HCT116 (cell line): ENCODE data around the gene DHDDS.

ENCODE experiments used
- EZH2 ChIP-seq: fragments of 200-600 bp; sonication (generic); IDR thresholded peaks from 2 replicates; pipeline ENCODE4 v1.6.1; 2017; ENCODE audit warnings: antibody characterized with exemption, mixed run types
- MAX ChIP-seq: IDR thresholded peaks from 2 replicates; pipeline ENCODE4 v1.6.1; 2012
- POLR2A ChIP-seq: IDR thresholded peaks from 2 replicates; pipeline ENCODE4 v1.7.0; 2011; ENCODE audit warnings: borderline replicate concordance; ENCODE audit not compliant: insufficient read depth, insufficient read length; ENCODE audit errors: extremely low read depth
- POLR2AphosphoS5 ChIP-seq: IDR thresholded peaks from 2 replicates; pipeline ENCODE4 v1.6.1; 2011; ENCODE audit warnings: mild to moderate bottlenecking, low read depth, low read length, moderate library complexity
- RAD21 ChIP-seq: IDR thresholded peaks from 2 replicates; pipeline ENCODE4 v1.6.1; 2012; ENCODE audit warnings: low read depth, mild to moderate bottlenecking
- SP1 ChIP-seq: IDR thresholded peaks from 2 replicates; pipeline ENCODE4 v1.6.1; 2012; ENCODE audit warnings: low read depth
- TCF7L2 ChIP-seq: IDR thresholded peaks from 2 replicates; pipeline ENCODE4 v1.7.0; 2011; ENCODE audit warnings: borderline replicate concordance, inconsistent platforms; ENCODE audit not compliant: insufficient read depth, insufficient read length; ENCODE audit errors: extremely low read depth
- ZFX ChIP-seq: fragments of 450-650 bp; IDR thresholded peaks from 2 replicates; pipeline ENCODE4 v1.6.1; 2017
- TF ChIP-seq, protein P1 (sequence below), 3 experiments: fragments of 200-600 bp in 1 of 3; sonication (generic) in 1 of 3; IDR thresholded peaks in 2 of 3; conservative IDR thresholded peaks in 1 of 3; 2 replicates each; pipeline ENCODE4 v1.5.1; 2012 to 2017; ENCODE audit warnings: low read depth in 2 of 3, low read length in 2 of 3, antibody characterized with exemption in 1 of 3, borderline replicate concordance in 1 of 3, control low read depth in 1 of 3, mild to moderate bottlenecking in 1 of 3, mixed read lengths in 1 of 3, mixed run types in 1 of 3, moderate library complexity in 1 of 3; ENCODE audit not compliant: insufficient read depth in 1 of 3

GRCh38 chr1:26431979-26432695 lies at the start of gene DHDDS:
- no peak for TF ChIP-seq ZFX
- TF ChIP-seq, protein P1, sequence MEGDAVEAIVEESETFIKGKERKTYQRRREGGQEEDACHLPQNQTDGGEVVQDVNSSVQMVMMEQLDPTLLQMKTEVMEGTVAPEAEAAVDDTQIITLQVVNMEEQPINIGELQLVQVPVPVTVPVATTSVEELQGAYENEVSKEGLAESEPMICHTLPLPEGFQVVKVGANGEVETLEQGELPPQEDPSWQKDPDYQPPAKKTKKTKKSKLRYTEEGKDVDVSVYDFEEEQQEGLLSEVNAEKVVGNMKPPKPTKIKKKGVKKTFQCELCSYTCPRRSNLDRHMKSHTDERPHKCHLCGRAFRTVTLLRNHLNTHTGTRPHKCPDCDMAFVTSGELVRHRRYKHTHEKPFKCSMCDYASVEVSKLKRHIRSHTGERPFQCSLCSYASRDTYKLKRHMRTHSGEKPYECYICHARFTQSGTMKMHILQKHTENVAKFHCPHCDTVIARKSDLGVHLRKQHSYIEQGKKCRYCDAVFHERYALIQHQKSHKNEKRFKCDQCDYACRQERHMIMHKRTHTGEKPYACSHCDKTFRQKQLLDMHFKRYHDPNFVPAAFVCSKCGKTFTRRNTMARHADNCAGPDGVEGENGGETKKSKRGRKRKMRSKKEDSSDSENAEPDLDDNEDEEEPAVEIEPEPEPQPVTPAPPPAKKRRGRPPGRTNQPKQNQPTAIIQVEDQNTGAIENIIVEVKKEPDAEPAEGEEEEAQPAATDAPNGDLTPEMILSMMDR (IDR thresholded peaks at IDR 0.05 in 2 of 3, conservative IDR thresholded peaks at IDR 0.05 in 1 of 3; ENCODE audit: borderline replicate concordance in 1 of 3, insufficient read depth in 1 of 3, low read depth in 2 of 3, low read length in 2 of 3), result no peak
- TF ChIP-seq EZH2, result no peak
- TF ChIP-seq POLR2AphosphoS5, result peak; percentile 86
- peak; percentile 53 for TF ChIP-seq POLR2A
- peak; percentile 98 for TF ChIP-seq SP1
- peak; percentile 100 for TF ChIP-seq MAX
- TF ChIP-seq RAD21, result no peak
- TF ChIP-seq TCF7L2, result peak; percentile 56
